Femur (tissue), 1 donor: Measurements from ENCODE around the gene SH3RF3.

ENCODE experiments used
- DNase-seq: peaks from one replicate; pipeline ENCODE4 v3.0.0-alpha.2; 2017

Gene SH3RF3

GRCh38 chr2:109486711-109487535, 357.9 kb downstream of the SH3RF3 start:
- DNase-seq = no peak

- DNase-seq = no peak
These were observed 358.5 kb downstream of the SH3RF3 start for GRCh38 chr2:109487536-109487869.

GRCh38 chr2:109487871-109488655, 359.1 kb downstream of the SH3RF3 start:
- no peak for DNase-seq

- no peak for DNase-seq
These were observed 360.3 kb downstream of the SH3RF3 start for GRCh38 chr2:109489296-109489695.

- DNase-seq = no peak
These were observed 364.4 kb downstream of the SH3RF3 start for GRCh38 chr2:109493176-109493935.

DNA sequence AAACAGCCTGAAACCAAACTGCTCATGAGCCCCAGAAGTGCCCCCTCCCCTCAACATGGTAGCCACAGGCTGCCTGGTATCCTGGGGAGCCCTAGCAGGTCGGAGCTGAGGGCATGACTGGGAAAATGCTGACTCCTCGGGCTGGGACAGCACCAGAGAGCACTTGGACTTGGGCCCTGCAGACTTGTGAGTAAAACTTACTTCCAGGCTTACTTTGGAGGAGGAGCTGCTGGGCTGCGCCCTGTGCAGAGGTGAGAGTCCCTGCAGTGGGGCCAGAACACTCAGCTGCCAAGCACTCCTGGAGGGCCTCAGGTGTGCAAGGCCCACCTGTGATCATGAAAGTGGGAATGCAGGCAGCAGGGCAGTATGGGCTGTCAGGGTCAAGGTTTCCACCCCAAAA, 365.3 kb downstream of the SH3RF3 start:
- no peak for DNase-seq

GRCh38 chr2:109497463-109497862, 368.5 kb downstream of the SH3RF3 start:
- peak; percentile 72 for DNase-seq

DNA sequence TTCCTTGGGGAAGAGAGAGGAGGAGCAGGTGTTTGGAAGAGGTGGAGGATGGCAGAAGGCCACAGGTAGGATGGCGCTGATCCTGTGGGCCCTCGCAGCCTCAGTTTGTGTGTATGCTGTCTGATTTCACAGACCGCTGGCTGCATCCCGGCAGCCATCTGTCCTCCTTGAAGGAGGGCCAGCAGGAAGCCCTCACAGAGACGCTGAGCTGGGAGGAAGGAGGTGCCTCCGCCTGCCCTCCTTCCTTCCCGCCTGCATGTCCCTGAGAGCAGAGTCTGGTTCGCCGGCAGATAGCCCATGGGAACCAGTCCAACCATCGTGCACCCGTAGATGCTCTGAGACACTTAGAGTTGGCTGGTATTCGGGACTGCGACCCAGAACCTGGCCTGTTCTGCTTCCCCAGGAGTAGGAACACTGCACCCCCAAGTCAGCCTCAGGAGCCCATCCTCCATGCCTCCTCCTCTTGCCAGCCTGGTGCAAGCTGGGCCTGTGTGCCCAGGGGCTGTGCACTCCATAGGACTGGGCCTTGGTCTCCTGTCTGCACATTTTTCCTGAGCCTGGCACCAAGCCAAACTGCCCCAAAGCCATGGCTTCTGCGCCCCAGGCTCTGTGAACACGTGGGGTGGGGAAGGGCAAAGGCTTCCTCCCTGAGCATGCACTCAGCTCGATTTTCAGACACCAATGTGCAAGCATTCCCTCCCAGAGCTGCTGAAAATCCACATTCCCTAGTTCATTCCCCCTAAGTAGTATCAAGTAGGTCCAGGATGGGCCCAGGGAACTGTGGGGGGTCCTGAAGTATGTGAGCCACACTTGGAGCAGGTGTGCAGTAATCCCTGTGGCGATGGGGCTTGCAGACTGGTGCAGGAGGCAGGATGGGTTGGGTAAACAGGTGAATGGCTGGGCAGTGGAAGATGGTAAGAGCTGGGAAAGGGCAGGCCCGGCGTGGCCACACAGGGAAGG, 369.2 kb downstream of the SH3RF3 start:
- DNase-seq = no peak

DNA sequence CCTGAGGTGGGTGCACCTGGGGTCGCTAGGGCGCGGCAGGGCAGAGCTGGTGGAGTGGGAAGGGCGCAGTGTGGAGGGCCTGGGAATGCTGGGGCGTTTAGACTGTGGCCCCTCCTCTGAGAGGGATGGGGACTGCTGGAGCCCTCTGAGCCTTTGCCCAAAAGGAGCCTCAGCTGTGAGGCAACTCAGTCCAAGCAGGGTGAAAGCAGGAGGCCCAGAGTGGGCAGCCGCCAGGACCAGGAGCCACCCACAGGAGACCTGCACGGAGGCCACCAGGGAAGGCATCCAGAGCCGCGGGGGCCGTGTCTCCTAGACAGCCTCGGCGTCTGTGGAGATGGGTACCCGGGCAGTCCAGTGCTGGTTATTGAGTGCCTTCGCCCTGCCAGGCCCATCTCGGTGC, 369.9 kb downstream of the SH3RF3 start:
- no peak for DNase-seq

DNA sequence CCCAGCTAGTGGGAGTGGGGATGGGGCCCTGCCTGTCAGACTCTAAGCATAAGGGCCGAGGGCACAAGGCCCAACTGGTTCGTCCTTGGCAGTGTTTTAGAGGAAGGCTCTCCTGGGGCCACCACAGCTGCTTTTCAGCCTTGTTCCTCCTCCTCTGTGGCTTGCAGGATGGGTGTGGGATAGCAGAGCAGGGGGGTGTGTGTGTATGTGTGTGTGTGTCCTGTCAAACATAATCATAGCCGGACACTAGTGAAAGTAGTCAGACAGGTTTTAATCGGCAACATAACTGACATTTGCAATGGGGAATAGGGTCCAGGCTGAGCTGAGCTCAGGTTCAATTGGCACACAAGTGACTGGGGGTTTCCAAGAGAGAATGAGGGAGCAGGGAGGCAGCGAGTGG, 370.6 kb downstream of the SH3RF3 start:
- no peak for DNase-seq

DNA sequence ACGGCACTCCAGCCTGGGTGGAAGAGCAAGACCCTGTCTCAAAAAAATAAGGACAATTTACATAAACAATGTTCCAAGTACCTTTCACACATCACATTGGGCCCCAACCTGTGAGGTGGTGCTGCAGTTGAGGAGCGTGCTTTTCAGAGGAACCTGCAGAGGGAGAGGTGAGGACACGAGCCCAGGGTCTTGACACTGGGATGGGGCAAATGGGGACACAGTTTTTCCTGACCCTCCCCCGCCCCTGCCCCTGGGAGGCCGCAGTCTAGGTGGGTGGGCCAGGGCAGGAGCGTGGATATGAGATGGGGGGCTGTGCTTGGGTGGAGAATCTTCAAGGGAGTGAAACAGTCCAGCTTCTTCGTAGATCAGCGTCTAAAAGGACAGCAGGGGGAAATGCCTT, 371.9 kb downstream of the SH3RF3 start:
- no peak for DNase-seq

- DNase-seq = no peak
These were observed 372.5 kb downstream of the SH3RF3 start for GRCh38 chr2:109501461-109501860.

GRCh38 chr2:109503191-109503590, 374.2 kb downstream of the SH3RF3 start:
- no peak for DNase-seq

GRCh38 chr2:109507217-109507616, 378.2 kb downstream of the SH3RF3 start:
- no peak for DNase-seq

- no peak for DNase-seq
These were observed 378.8 kb downstream of the SH3RF3 start for GRCh38 chr2:109507828-109508227.

DNA sequence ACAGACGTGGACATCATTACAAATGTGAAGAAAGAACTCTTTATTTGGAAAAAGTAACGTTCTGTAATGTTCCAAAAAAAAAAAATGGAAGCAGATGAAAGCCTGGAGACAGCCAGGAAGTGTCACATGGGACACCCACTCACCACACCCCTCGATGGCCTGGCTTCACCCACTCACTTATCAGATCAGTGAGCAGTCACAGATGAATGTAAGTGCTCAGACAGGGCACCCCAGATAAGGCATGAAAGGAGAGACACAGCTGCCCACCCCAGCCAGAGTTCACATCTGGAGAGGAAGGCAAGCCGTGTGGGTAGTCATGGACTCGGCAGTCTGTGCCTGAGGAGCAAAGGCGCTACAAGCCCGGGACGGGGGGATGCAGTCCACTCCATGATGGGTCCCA, 379.6 kb downstream of the SH3RF3 start:
- DNase-seq = no peak

GRCh38 chr2:109510136-109511028, 381.4 kb downstream of the SH3RF3 start:
- peak; percentile 82 for DNase-seq

DNA sequence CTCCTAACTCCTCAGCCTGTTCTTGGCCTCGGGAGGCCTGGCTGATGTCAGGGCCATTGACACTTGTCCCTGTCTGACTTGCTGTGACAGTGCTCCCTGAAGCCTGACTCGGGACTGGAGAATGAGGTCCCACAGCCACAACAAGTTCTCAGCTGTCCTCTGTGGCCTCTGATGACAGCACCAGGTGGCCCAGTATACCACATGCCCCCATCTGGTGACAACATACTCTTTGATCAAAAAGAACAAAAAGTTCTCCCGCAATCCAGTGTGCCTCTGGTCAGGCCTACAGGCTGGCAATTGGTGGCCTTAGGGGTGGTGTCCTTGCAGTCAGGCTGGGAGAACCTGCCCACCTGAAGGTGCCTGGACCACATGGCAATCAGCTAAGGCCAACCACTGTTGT, 382.2 kb downstream of the SH3RF3 start:
- DNase-seq = no peak

GRCh38 chr2:109512076-109512475, 383.1 kb downstream of the SH3RF3 start:
- DNase-seq = no peak

- DNase-seq = no peak
These were observed 384.2 kb downstream of the SH3RF3 start for GRCh38 chr2:109513230-109513629.
